Activated CD8-positive, alpha-beta memory T cell treated with anti-CD3 and anti-CD28 coated beads, Interleukin-2, amount 50 U/mL, for 24 hours (primary cell): ENCODE results near the gene CKAP2L.
A peak's percentile ranks its signal among the peaks of the same experiment; 100 is the strongest.
"Not testable (repeated sequence)": the region's sequence is repeated elsewhere in the genome, so short reads cannot be mapped to it uniquely, and the experiment has no call there.

ENCODE experiments used
- DNase-seq: peaks from one replicate; pipeline ENCODE4 v3.0.0-alpha.2; 2020; ENCODE audit errors: extremely low read depth

CKAP2L gene

DNA sequence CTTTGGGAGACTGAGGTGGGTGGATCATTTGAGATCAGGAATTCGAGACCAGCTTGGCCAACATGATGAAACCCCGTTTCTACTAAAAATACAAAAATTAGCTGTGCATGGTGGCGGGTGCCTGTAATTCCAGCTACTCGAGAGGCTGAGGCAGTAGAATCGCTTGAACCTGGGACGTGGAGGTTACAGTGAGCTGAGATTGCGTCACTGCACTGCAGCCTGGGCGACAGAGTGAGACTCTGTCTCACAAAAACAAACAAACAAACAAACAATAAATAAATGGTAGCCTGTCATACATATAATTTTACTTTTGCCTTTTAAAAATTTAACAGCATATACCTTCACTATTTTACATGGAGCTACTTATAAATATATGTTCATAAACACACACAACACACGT lies 57.5 kb downstream of the CKAP2L start:
- not testable (repeated sequence) for DNase-seq

DNA sequence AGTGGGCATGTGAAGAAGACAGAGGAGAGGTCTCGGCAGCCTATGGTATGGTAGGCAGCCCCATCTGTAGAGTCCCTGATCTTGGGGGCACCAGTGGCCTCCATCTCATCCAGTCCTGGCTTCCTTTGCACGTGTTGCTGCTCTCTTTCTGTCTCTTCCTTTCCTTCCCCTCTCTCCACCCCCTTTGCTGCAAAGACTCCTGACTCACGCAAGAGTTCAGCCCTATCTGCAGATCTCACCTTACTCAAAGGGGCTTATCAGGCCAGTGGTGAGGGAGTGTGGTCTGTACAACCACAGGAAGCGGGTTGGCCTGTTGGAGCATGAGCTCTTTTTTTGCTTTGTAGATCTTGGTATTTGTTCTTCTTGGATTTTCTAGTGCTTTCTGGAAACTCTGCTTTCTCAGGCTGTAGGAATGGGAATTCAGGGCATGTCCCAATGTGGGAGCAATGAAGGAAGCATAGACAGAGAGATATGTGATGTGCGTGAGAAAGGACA lies 58.2 kb downstream of the CKAP2L start:
- DNase-seq = peak; percentile 34

DNA sequence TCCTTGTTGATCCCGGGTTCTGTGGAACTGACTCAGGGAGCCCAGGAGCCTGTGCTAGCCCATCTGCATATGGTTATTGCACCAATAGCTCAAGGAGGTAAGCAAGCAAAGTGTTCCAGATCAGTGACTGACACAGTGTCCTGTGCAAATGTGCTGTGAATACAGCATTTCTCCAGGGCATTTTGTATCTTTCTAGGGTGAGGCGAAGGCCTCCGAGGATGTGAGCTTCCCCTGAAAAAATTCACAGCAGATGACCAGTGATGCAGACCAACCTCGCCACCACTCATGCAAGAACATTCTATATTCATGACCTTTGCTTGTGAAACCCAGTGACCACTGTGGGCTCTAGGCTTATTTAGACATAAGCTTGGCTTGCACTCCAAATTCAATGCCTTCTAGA lies 58.8 kb downstream of the CKAP2L start:
- DNase-seq = no peak

DNA sequence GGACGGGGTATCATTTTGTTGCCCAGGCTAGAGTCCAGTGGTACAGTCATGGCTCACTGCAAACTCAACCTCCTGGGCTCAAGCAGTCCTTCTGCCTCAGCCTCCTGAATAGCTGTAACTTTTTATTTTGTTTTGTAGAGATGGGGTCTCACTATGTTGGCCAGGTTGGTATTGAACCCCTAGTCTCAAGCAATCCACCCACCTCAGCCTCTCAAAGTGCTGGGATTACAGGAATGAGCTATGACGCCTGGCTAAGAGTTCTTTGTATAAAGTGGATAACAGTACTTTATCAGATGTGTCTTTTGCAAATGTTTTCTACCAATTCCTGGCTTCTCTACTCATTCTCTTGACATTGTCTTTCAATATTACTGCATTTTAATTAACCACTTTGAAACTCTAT lies 60.7 kb downstream of the CKAP2L start:
- no peak for DNase-seq

DNA sequence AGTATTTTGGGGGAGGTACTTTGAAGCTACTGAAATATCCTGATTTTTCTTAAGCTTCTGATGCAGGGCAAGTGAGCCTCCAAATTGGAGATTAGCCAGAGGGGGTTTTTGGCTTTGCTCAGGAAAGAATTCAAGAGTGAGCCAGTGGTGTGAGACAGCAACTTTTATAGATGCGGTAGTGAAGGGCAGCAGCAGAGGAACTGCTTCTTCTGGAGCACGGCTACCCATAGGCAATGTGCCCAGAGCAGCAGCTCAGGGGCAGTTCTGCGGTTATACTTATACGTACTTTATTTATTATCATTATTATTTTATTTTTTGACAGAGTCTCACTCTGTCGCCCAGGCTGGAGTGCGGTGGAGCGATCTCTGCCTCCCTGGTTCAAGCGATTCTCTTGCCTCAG lies 63.4 kb downstream of the CKAP2L start:
- no peak for DNase-seq

DNA sequence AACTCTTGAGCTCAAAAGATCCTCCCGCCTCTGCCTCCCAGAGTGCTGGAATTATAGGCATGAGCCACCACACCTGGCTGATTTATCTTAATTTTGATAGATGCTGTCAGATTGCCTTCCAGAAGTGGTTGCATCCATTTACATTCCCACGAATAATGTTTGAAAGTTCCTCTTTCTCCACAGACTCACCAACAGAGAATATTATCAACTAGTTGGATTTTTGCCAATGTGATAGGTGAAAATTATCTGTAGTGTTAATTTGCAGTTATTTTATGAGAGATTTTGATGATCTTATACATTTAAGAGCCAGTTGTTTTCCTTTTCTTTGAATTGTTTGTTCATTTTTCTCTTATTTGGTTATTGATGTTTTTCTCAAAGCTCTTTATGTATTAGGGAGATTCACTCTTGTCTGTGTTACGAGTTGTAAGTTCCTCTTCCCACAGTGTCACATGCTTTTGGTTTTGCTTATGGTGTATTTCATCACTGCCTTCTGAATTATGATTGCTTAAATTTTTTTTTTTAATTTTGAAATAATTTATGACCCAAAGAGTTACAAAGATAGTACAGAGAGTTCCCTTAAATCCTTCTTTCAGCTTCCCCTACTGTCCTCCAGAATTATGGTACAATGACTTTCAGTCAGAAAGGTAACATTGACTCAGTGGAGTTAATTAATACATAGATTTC lies 64.3 kb downstream of the CKAP2L start:
- no peak for DNase-seq

DNA sequence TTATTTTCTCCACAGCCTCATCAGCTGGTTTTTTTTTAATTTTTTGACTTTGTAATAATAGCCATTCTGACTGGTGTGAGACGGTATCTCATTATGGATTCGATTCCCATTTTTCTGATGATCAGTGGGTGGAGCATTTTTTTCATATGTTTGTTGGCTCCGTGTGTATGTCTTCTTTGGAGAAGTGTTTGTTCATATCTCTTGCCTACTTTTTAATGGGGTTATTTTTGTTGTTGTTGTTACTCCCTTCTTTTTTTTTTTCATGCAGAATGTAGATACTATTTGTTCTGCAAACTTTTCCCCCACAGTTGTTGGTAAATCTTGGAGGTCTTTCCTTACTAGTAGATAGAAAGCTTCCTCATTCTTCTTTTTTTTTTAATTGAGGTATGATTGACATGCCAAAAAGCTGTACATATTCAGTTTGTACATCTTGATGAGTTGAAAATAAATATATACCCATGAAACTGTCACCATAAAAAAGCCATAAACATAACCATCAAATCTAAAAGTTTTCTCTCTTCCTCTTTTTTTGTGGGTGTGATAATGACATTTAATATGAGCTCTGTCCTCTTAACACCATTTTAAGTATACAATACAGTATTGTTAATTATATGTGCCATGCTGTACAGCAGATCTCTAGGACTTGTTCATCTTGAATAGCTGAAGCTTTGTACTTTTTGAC lies 65.4 kb downstream of the CKAP2L start:
- no peak for DNase-seq

DNA sequence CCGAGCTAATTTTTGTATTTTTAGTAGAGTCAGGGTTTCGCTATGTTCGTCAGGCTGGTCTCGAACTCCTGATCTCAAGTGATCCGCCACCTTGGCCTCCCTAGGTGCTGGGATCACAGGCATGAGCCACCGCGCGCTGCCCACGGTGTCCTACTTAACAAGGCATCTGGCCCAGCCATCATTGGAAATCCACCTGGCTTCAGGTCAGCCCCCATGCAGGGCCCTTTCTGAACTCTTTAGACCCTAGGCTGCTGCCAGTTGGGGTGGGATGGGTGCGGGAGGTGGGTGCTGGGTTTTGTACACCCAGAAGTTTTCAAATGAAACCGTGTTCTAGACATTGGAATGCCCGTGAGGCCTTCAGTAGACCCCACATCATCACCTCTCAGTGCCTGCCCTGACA lies 70.2 kb downstream of the CKAP2L start:
- DNase-seq = no peak

DNA sequence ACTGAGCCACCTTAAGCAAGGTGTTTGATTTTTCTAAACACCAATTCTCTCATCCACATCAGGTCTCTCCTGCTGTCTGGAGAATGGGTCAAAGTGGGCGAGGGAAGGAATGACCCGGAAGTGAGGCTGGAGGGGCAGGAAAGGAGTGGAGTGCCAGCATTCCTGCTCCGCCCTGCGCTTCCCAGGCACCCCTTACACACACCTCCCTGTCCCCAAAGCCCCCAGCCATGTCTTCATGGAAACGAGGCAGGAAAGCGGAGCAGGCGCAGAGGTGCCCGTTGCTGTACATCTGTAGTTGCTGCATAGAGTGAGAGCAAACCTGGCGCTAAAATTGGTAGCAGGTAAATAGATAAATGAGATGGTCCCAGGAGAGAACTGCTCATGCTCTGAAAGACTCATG lies 70.8 kb downstream of the CKAP2L start:
- no peak for DNase-seq

DNA sequence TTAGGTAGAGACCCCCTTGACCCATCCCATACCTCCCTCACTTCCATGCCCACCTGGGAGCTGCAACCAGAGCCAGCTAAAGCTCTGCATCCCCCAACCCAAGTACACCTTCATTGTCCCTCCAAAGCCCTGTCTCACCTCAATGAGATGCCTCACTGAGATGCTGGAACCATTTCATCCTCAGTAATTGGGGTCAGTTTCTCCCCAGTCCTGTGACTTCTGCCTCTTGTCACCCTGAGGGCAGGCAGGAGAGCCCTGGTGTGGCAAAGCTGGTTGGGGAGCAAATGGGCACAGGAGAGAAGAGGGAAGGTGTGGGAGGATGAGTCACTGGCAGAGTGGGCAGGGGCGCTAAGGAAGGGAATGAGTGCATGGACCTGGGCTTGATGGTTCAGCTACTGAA lies 71.5 kb downstream of the CKAP2L start:
- no peak for DNase-seq

DNA sequence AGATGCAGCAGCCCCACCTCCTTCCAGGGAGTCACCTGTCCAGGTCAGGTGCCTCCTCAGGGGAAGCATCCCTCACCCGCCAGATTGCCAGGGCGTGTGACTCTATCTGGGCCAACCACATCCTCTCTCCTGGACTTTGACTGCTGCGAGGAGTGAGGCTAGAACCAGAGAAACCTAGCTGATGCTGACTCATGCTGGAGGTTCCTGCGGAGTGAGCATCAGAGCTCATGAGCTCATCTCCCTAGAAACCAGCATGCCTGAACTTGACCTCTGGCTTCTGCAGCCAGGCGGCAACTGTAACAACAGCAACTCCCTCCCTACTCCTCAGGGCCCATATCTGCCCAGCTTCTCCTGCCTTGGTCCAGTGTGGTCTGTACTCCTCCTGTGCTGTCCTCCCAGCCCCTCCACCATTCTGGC lies 71.9 kb downstream of the CKAP2L start:
- DNase-seq = peak; percentile 14

DNA sequence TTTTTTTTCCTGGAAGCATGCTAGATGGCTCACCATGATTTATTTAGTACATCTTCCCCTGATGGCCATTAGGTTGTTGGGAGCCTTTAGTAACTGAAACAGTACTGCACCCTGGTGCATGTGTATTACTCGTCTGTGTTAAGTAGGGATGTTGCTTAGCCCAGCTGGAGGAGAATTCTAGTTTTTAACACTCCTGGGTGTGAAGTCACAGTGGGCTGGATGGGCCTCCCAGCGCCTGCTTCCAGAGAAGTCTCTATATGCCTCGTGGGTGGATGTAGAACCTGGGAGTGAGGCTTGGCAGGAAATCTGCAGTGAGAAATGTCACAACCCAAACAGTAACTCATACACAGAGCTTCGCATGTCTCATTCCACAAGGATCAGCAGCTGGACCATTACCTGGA lies 72.5 kb downstream of the CKAP2L start:
- no peak for DNase-seq

DNA sequence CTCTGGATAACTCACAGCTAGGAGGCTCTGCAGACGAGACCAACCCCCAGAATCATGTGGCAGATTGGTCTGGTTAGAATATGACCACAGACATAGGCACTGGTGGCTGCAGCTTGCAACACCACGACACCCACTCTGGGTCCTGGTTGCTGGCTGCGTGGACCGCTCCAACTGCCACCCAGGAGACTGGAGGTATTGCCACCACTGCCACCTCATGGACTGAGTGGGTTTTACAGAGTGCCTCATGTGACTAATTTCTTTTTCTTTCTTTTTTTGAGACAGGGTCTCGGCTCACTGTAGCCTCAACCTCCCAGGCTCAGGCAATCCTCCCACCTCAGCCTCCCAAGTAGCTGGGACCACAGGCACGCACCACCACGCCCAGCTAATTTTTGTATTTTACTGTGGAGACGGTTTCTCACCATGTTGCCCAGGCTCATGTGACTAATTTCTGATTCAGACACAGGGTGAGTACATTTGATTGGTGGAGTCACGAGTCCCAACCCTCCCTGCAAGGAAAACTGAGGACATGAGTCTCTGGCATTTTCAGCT lies 73.5 kb downstream of the CKAP2L start:
- DNase-seq = peak; percentile 26

DNA sequence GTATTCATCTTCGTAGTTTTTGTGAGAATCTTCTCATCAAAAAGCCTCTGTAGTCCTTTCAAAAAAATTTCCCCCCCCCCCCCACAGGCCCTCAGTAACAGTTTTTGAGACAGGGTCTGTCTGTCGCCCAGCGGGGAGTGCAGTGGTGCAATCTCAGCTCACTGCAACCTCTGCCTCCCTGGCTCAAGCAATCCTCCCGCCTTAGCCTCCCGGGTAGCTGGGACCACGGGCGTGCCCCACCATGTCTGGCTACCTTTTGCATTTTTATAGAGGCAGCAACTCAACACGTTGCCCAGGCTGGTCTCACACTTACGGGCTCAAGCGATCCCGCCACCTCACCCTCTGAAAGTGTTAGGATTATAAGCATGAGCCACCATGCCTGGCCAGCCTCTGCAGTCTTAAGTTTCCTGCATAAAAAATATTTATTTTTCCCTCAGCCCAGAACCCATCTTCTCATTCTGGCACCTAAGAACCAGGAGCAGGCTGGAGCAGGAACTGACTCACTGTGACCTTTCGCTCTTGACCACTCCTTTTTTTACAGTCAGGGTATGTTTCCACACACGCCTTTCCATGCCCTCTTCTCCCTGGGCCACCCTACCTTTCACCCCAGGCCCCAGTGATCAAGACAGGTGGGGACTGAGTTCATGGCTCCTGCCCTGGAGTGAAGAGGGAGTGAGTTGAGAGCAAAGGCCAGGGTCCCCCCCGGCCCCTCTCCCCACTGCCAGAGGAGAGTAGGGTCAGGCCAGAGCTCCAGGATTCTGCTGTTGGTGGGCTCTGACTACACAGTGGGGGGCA lies 76.1 kb downstream of the CKAP2L start:
- DNase-seq = no peak

DNA sequence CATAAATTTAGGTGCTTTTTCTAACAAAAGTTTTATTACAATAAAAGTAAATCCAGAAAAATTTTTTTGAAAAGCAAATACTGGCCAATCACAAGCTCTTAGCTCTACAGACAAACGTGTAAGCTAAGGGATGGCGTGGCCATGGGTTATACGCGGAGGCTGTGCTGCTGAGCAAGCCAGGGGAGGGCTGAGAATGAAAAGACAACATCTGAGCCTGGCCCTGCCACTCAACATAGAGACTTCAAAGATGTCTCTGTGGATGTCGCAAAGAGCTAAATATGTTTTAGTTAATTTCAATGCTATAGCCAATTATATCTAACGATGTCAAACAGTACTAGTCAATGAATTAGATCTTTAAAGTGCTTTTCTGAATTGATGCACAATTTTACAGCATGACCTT lies 76.9 kb downstream of the CKAP2L start:
- no peak for DNase-seq
